ENCODE data around the gene ALDH3B2. TPM values are rescaled to one million over a fixed set of nuclear protein-coding genes. Genes with fewer than 3 reads are reported as not detected.

ALDH3B2 gene
- total and polyA plus RNA-seq, 2 of the 8 experiments (the other 6 are each of a cell fraction or from before 2014, with no cell fraction given): not detected

DNA sequence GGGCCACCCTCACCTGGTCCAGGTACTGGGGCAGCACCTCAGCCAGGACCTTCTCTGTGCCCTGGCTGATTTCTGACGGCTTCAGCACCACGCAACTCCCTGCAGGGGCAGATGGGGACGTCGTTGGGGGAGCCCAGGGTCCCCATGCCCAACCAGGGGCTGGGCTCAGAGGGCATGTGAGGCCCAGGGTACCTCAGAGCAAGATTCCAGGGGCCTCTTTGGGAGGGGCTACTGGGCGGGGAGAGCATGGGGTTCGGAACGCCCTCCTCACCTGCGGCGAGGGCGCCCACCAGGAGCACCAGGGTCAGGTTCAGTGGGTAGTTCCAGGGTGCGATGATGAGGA is 8.1 kb downstream of the ALDH3B2 start:
- no peak for DNase-seq (ENCODE audit: low read depth in 1 of 2, low spot score in 2 of 2)
- Histone ChIP-seq H3K56ac (replicated peaks; ENCODE audit: insufficient read length, low read depth, low read length) (no peak overlapping the region), H3K4me2 (ENCODE audit: insufficient read depth in 1 of 2, low read depth in 2 of 2, low read length in 2 of 2) (no peak overlapping the region), H2BK20ac (ENCODE audit: low read length) (no peak overlapping the region), H2BK120ac (replicated peaks; ENCODE audit: low read depth, low read length) (no peak overlapping the region), H3K4me3 (ENCODE audit: extremely low read depth in 1 of 4, insufficient read depth in 2 of 4, low read depth in 3 of 4, low read length in 4 of 4) (no peak overlapping the region), H3K79me1 (ENCODE audit: low read depth, low read length) (no peaks in the 10 kb centered on the region), H3K4ac (replicated peaks; ENCODE audit: insufficient read length, low read depth, low read length) (no peak overlapping the region), H3K9ac (replicated peaks in 1 of 4; ENCODE audit: extremely low read depth in 1 of 4, low read depth in 3 of 4, low read length in 3 of 4) (no peak overlapping the region), H2AK5ac (ENCODE audit: low read depth, low read length) (no peak overlapping the region), H3K36me3 (ENCODE audit: control insufficient read depth in 2 of 4, insufficient read depth in 4 of 4, low read length in 3 of 4) (no peaks in the 10 kb centered on the region), H2BK5ac (ENCODE audit: low read depth, low read length) (no peak overlapping the region), H3K27ac (ENCODE audit: low read depth, low read length) (no peak overlapping the region), H3K9me3 (ENCODE audit: insufficient read depth in 2 of 2, low read depth in 1 of 2, low read length in 1 of 2) (no peaks in the 10 kb centered on the region), H4K5ac (ENCODE audit: insufficient read length, low read depth, low read length) (no peak overlapping the region), H4K8ac (ENCODE audit: extremely low read depth, insufficient read depth, low read length) (no peak overlapping the region), H2BK12ac (ENCODE audit: low read depth, low read length) (no peak overlapping the region), H3K4me1 (replicated peaks in 1 of 4; ENCODE audit: control insufficient read depth in 3 of 4, insufficient read depth in 4 of 4, low read length in 3 of 4) (no peaks in the 10 kb centered on the region), H2AFZ (ENCODE audit: low read length) (no peak overlapping the region), H2BK15ac (ENCODE audit: low read length) (no peak overlapping the region), H4K91ac (replicated peaks; ENCODE audit: insufficient read length, low read length) (no peak overlapping the region), H3K14ac (ENCODE audit: insufficient read length) (no peak overlapping the region), H4K20me1 (replicated peaks in 1 of 2; ENCODE audit: control insufficient read depth in 1 of 2, insufficient read depth in 2 of 2, low read length in 2 of 2) (peaks cover 0 to 2% of the 10 kb centered on the region in 2 experiments), H3K18ac (ENCODE audit: extremely low read depth, low read length) (no peak overlapping the region), H3K23me2 (ENCODE audit: low read depth, low read length) (peaks cover 14% of the 10 kb centered on the region; the same call in 1 of the 2 replicates), H3K23ac (ENCODE audit: insufficient read length) (no peak overlapping the region), H3K79me2 (ENCODE audit: control insufficient read depth in 1 of 2, insufficient read depth in 2 of 2, low read length in 2 of 2) (no peaks in the 10 kb centered on the region), H3K27me3 (replicated peaks in 1 of 4; ENCODE audit: control insufficient read depth in 3 of 4, extremely low read depth in 1 of 4, insufficient read depth in 3 of 4, low read length in 3 of 4) (no peaks in the 10 kb centered on the region)
- TF ChIP-seq HDAC6 (IDR thresholded peaks at IDR 0.05; ENCODE audit: low read depth, low read length) (no peak), CHD1 (IDR thresholded peaks at IDR 0.05; ENCODE audit: low read depth, low read length) (no peak), SAP30 (IDR thresholded peaks at IDR 0.05; ENCODE audit: insufficient read depth, insufficient replicate concordance, low read length) (no peak), EZH2 (IDR thresholded peaks at IDR 0.05; ENCODE audit: low read depth, low read length, severe bottlenecking) (no peak), PHF8 (conservative IDR thresholded peaks at IDR 0.05; ENCODE audit: low read depth, low read length) (no peak), EGR1 (IDR thresholded peaks at IDR 0.05; ENCODE audit: borderline replicate concordance, low read depth, low read length) (no peak), SIX5 (IDR thresholded peaks at IDR 0.05; ENCODE audit: low read depth, low read length) (no peak), MAFK (IDR thresholded peaks at IDR 0.05; ENCODE audit: low read depth, low read length) (no peak), SP1 (IDR thresholded peaks at IDR 0.05; ENCODE audit: low read depth, low read length) (no peak), RBBP5 (IDR thresholded peaks at IDR 0.05; ENCODE audit: borderline replicate concordance, low read depth, low read length) (no peak), POLR2A (IDR thresholded peaks at IDR 0.05; ENCODE audit: control extremely low read depth in 1 of 2, low read depth in 2 of 2, low read length in 2 of 2) (no peak)
- CTCF ChIA-PET (ENCODE audit: partially characterized antibody): interaction anchor here (0.9 to 4.4 kb wide), 8 partner anchors 10 to 40 kb away, joined by 3 to 29 read pairs (median 3); partner anchors contain the start of genes NUDT8 and TBX10
- WGBS, 2 experiments (ENCODE audit: extremely low coverage in 1 of 2, insufficient coverage in 1 of 2, insufficient read length in 1 of 2, insufficient replicate concordance in 2 of 2, low coverage in 1 of 2, low lambda C conversion rate in 2 of 2, missing lambda C conversion rate in 1 of 2): 88% methylated on average over 11 of the region's 11 CpGs; no CpG with 5 or more reads in 1 of the 2 experiments
- POLR2A ChIA-PET (ENCODE audit: partially characterized antibody): no interaction called here
- no peak for FAIRE-seq

Measured in H1 (cell line).